DLD1 (cell line): ENCODE measurements around the gene LRRC7.

Experiments used
- in situ Hi-C: cut with HindIII; loops from 2 replicates; pipeline ENCODE4 v1.10.0; 2017; ENCODE audit warnings: low sequenced_read_pairs

The LRRC7 gene

GRCh38 chr1:70150444-70150843, 582.7 kb downstream of the LRRC7 start:
- in situ Hi-C loops, result no loop called here

GRCh38 chr1:70153739-70154138, 586.0 kb downstream of the LRRC7 start:
- in situ Hi-C loops, result no loop called here

GRCh38 chr1:70156529-70157120, 588.9 kb downstream of the LRRC7 start:
- in situ Hi-C loops, result no loop called here

GRCh38 chr1:70164350-70164749, 596.6 kb downstream of the LRRC7 start:
- in situ Hi-C loops, result no loop called here

- in situ Hi-C loops, result no loop called here
Observed at GRCh38 chr1:70168283-70168682, 600.6 kb downstream of the LRRC7 start.

GRCh38 chr1:70169018-70169839, 601.5 kb downstream of the LRRC7 start:
- in situ Hi-C loops, result no loop called here

- in situ Hi-C loops, result no loop called here
Observed at GRCh38 chr1:70171512-70171911, 603.8 kb downstream of the LRRC7 start.
